Activated CD8-positive, alpha-beta memory T cell treated with anti-CD3 and anti-CD28 coated beads, Interleukin-2, amount 50 U/mL, for 1 hour (primary cell): ENCODE data around the gene SSTR3.

Experiments used
- DNase-seq: peaks from one replicate; pipeline ENCODE4 v3.0.0-alpha.2; 2020; ENCODE audit errors: extremely low read depth

SSTR3 gene

DNA sequence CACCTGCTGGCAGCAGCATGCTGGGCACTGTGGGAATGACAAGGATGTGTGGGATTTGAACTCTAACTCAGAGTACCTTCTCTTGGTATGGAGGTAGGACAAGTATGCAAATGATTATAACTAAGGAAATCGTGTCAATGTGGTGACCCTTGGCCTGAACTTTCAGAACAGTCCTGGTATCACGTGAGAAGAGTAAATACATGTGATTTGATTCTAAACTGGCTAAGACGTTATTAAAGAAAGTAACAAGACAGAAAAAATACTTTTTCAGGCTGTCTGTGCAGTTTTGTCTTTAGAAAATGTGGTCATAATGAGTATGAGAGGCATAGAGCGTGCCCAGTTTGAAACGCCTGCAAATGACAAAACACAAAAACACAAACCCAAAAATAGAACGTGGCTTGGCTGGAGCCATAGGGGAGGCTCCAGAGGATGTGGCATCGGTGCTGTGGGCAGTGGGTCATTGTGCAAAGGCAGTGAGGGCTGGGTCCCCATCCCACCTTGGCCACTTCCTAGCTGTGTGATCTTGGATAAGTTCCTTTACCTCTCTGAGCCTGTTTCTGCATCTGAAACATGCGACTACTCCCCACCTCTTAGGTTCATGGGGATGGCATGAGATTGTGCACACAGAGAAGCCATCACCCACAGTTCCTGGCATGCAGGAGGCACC, 44.2 kb downstream of the SSTR3 start:
- no peak for DNase-seq

DNA sequence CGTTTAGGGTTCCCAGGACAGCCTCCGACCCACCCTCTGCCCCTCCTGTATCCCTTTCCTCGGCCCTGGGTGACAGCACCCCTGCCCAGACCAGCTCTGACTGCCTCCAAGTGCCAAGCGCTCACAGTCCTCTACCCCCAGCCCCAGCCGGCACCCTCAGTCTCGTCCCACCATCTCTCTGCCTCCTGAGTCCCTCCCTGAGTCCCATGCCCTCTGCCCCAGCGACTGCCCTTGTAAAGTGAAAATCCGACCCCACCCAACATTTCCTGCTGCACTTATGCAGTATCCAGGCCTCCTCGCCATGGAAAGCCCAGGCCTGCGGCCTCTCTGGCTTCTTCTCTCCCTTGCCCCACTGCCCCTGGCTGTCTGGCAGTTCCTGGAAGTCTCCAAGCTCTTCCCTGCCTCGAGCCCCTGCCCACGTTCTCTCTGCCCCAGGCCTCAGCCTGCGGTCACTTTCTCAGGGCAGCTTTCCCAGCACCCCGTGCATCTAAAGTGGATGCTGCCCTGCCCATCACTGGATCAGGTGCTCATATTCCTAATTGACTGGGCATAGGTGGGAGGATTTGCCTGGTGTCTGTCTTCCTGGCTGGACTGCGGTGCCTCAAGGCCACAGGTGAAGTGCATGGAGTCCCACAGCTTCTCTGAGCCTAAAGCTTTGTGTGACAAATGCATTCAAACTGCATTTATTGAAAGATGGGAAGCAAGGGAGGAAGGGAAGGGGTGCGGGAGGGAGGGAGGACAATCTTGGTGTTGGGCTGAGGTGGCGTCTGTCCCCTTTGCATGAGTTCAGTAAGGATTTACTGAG, 44.9 kb downstream of the SSTR3 start:
- DNase-seq = no peak

DNA sequence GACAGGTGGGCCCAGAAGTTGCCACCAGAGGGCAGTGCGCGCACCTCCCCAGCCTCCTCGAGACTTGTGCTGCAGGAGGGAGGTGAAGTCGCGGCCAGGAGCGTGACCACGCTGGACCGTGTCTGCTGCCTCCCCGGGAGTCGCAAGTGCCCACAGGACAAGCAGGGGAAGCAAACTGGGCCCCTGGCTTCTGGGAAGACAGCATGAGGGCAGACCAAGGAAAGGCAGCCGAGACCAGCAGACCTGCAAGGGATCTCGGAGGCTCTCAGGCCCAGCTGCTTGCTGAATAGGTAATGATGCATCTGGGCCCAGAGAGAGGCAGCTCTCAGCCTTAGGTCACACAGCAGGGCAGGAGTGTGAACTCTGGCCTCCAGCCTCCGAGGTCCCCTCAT, 45.6 kb downstream of the SSTR3 start:
- no peak for DNase-seq

DNA sequence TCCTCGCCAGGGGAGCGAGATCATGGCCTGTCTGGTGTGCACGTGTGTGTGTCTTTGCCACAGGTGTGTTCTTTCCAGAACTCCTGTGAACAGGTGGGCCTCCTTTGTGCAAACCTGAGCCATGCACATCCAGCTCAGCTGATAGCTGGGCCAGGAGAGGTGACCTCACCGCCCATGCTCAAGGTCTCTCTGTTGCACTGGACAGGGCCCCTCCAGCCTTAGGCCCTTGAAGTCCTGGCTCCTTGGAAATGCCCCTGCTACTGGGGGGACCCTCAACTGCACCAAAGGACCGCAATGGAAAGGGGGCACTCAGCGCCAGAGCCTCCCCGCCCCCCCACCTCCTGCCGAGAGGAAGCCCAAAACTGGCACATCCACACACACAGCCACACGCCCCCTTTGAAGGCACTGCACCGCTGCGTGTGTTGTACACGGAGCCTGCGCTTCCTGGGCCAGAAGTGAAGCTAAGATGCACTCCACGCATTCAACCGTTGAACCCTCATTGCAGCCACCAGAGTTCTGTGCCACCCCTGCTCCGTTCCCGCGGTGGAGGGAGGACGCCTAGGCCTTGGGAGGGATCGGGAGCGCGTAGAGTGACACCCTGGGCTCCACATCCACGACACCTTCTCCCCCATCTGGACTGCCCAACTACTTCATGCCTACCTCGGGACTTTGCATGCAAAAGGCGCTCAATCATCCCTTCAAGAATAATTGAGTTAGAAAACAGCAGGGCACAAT, 46.2 kb downstream of the SSTR3 start:
- no peak for DNase-seq

DNA sequence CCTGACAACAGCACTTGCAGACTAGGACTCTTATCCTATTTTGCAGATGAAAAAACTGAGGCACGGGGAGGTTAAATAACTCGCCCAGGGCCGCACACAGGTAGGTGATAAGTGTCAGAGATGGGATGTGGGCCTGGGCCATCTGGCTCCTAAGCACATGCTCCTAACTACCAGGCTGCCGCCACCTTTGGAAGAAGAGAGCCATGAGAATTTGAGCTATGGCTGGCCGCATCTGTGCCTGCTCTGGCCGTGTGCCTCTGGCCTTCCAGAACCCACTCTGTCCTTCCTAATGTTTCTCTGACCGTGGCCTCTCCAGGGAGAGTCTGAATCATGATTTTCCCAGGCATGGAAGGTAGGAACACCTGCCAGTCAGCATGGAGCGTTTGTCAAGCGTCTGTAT, 47.2 kb downstream of the SSTR3 start:
- no peak for DNase-seq

DNA sequence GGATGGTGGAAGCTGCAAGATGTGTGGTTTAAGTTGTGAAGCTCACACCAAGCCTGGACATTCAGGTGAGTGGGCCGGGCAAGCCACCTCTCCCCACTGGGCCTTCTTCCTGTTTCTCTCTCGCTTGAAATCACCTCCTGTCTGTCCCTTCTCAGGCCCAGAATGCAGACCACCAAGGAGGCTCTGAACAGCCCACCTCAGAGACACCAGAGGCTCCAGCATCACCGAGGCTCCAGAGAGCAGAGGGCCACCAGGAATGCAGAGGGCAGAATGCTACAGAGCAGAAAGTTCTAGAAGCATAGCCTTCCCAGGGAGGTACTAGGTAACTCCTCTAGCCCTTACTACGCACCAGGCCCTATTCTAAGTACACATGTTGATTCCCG, 47.8 kb downstream of the SSTR3 start:
- no peak for DNase-seq

DNA sequence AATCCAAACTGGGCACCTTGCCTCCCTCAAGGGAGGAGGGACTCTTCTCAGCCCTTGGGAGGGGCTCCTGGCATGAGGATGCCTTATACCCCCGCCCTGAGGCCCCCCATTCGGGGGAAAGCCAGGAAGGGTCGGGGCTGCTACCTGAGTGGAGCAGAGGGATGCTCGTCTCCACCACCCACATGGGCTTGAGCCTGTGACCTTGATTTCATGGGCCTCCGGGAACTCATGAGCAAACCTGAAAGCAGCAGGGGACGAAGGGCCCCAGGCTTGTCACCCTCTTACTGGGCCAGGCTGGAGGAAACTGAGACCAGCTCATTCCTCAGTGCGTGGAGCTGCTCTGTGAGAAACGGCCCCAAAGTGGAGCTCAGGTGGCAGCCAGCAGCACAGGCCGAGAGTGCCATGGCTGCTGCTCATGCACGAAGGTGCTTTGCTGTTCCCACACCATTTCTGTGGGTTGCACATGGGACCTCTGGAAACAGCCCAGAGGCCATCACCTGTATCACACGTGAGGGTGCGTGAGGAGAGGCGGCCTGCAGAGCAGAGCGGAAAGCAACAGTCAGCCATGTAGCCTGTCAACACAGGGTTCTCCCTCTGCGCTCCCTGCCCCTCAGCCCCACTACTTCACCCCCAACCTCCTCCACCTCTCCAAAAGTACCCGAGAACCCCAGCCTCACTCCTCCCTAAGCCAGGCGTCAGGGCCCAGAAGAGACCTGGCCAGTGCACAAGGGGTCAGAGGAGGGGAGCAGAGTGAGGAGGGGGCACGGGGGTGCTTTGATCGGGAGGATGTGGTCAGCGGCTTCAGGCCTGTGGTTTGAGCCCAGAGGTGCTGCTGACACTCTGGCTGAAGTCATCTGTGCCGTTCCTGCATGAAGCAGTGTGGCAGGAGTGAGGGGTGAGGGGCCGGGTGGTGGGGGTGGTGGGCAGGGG, 48.4 kb downstream of the SSTR3 start:
- no peak for DNase-seq

DNA sequence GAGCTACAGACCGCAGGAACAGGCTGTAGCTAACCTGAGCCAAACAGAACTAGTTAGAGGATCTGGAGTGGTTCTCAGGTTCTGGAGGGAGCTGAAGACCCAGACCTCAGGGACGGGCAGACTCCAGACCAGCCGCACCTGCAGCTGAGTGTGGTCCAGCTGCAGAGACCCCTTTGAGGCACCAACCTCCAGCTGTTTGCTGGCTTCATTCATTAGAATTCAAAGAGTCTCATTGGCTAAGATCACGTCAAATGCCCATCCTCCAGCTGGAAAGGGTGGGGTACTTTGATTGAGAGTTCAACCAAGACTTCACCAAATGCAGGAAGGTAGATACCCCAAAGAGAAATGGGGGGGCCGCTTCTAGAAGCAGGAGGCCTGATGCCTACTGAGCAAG, 49.2 kb downstream of the SSTR3 start:
- DNase-seq = no peak

DNA sequence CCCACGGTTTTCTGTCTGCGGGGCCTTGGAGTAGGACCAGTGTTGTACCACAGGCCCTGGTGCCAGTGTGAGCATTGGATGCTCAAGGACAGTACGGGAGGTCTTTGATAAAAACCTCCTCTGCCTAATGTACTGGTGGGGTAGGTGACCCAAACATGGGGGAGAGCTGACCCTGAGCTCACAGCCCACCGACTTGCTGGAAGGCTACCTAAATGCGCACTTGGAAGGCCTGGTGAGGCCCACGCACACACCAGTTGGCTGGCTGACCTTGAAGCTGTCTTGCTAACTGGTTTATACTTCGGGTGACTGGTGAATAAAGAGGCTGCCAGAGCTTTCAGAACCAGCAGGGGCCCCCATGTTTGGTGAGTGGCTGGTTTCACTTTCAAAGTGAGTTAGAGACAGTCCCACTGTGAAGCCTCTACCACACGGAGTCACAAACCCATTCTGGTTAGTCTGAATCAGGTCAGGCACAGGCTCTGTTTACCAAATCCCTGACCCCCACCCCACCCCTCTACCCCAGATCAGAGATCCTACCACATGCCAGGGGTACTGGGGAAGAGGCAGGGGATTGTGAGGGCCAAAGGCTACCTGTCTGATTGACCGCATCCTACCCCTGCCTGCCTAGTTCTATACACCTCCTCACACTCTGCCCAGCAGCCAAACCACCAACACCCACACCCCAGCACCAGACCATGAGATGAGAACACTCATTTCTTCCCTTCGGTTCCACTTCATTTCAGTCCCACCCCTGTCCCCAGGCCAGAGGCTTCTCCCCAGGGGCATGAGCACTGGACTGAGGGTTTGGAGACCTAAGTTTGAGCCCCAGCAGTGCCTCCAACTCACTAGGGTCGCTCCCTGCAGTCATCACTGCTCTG, 49.8 kb downstream of the SSTR3 start:
- no peak for DNase-seq

DNA sequence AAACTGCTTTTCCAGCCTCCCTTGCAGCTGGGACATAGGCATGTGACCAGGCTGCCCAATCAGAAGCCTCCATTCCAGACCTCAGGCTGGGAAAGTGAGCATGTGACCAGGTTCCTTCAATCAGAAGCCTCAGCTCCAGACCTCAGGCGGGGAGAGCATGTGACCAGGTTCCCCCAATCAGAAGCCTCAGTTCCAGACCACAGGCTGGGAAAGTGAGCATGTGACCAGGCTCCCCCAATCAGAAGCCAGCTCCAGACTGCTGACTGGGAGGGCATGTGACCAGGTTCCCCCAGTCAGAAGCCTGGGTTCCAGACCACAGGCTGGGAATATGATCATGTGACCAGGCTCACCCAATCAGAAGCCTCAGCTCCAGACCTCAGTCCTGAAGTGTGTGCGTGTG, 50.8 kb downstream of the SSTR3 start:
- DNase-seq = no peak

DNA sequence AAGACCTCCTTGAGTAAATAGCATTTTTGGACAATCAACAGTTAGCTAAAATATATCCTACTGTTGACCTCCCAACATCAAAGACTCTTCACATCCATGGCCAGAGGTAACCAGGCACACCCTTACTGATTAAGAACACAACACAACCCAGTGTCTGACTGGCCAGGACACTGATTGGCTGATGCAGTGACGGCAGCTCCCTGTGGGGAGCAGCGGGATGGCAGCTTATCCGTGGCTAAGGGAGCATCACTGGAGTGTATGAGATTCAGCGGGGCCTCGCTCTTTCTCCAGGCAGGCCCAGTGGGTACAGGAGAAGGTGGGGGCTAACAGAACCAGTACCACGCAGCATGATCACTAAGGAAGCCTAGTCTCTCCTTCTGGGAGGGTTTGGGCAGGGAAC, 52.2 kb downstream of the SSTR3 start:
- no peak for DNase-seq

DNA sequence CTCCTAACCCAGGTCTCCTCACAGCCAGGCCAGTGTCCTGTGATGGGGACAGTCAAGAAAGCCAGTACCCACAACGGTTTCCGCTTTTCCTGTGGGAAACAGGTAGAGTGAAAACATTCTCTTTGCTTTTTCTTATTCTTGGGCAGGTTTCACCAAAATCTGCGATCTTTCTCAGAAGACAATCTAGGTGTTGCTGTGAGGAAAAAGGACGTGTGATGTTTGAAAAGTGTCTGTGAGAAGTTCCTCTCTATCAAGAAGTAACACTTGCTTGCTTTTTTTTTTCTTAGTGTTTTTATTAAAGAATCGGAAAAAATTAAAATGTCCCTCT, 53.4 kb downstream of the SSTR3 start:
- DNase-seq = no peak

DNA sequence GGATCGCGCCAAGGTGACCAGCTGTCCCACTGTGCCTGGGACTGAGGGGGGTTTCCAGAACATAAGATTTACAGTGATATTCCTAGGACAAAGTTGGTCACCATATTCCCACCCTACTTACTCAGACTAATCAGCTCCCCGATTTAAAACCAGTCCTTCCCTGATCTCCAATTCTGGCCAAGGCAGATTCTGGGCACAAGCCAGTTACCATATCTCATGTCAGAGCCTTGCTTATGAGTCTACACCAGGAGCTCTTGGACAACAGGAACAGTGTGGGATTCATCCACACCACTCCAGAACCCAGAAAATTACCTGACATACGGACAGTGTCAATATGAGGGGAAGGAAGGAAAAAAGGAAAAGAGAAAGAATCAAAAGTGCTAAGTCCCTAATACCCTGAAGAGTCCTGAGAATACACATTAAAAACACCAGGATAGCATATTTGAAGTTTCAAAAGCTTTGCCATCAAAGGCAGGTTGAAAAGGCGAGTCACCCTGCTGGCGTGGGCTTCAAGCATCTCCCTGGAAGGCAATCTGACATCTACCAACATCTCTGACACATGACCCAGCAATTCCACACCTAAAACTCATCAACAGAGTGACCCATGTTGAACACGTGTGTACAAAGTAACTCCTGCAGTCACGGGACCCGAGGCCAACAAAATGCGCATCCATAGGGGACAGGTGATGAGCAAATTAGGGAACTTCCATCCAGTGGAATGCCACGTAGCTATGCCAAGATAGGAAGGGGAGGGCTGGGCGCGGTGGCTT, 54.6 kb downstream of the SSTR3 start:
- no peak for DNase-seq

DNA sequence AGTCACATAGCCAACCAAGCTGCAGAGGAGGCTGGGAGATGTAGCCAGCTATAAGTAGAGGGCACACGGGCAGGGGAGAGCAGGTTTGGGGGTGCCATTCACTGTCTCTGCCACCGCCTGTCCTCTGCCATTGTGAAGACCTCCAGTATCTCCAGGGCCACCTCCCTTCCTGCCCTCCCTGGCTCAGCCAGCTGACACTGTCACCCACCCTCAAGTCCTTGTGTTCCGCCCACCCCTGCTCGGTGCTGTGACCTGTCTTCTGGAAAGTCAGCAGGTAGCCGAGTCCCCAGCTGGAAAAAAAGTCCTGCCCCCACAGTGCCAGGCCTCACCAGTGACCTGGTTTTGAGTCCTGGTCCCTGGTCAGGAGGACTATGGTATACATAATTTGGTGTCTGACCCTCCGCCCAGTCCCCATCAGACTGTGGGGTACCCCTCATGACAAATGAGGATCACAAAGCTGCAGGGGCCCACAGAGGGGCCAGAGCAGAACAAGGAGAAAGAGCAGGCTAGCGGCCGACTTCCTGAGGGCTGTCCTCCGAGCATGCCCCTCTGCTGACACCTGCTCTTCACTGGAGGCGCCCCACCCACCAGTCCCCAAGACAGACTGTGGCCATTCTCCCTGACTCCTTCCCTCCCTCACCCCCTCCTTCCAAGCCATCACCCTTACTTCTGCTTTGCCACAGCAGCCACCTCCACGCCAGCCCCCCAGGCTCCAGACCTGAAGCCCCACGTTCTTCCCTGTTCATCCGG, 55.4 kb downstream of the SSTR3 start:
- DNase-seq = no peak

DNA sequence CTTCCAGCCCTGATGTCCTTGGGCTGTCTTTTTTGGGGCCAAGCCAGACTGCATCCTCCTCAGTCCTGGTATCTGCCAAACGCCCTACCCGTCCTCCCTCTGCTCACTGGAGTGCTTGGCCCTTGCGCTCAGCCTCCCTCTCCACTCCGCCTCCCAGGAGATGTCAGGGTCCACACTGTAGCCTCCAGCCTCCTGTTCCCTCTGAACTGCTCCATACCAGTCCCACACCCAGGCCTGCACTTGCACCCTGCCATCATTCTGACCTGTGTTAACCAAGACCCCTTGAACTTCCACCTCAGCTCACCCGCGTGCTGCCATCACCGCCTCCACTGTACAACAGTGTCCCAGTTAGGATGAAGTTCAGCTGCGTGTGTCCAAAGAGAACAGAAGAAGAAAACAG, 56.3 kb downstream of the SSTR3 start:
- no peak for DNase-seq

DNA sequence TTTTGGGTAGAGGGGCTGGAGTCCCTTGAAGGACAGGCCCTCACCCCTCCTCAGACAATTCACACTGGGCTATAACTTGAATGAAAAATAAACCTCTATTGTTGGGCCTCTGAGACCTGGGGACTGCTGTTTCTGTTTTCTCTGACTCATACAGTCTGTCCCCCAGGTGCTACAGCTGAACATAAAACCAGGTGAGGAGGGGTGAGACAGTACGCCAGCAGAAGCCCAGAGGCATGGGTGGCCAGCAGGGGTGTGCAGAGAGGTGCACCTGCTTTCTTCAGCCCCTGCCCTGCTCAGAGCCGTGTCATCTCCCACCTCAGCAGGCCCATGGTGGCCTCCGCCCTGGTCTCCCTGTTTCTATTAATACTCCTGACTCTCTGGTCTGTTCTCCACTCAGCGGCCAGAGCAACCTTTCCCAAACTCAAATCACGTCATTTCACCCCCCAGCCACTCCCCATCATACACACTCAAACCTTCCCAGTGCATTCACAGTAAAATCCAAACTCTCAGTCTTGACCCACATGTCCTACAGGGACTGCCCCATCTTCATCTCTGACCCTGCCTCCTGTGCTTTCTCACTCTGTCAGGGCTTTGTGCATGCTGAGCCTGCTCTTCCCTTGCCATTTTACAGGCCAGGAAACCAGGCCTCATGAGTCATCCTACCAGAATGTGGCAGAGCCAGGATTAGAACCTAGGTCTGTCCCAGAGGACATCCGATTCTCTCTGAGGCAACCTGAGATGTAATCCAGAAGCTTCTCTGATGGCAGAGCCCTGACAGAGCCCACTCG, 57.2 kb downstream of the SSTR3 start:
- DNase-seq = no peak
